Measurements from ENCODE around the gene ABCA9. TPM values are rescaled to one million over a fixed set of nuclear protein-coding genes. Genes with fewer than 3 reads are reported as not detected.

ABCA9 gene
- total and polyA plus RNA-seq, 2 of the 13 experiments (the other 11 are each of a cell fraction or from before 2014, with no cell fraction given): 0.04 TPM; not detected in 1

DNA sequence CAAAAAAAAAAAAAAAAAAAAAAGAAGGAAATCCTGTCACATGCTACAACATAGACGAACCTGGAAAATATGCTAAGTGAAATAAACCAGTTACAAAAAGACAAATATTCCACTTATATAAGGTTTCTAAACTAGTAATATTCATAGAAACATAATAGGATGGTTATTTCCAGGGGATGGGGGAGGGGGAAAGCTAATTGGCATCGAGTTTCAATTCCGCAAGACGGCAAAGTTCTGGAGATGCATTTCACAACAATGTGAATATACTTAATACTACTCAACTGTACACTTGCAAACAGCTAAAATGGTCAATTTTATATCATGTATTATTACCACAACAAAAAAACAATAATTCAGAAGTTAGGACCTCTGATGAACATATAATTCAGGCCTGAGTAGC is 37.9 kb upstream of the ABCA9 start:
- H3K9ac ChIP-seq (ENCODE audit: insufficient read depth, low read depth, low read length): no peak overlapping the region
- CTCF ChIA-PET (ENCODE audit: low intra/inter-chr PET ratio, low total read pairs): no interaction called here
- intact Hi-C loops (cut with micrococcal nuclease; ENCODE audit: unreplicated experiment): no loop called here
- no peak overlapping the region for H3K4me3 ChIP-seq (replicated peaks in 1 of 3; ENCODE audit: insufficient read depth in 1 of 3, low read depth in 2 of 3, low read length in 3 of 3)
- no peak overlapping the region for H2AFZ ChIP-seq (ENCODE audit: low read length)
- no peak overlapping the region for H3K27ac ChIP-seq (ENCODE audit: extremely low read length, insufficient read depth, low read length)
- TF ChIP-seq SAP130 (CRISPR knock-in tag; IDR thresholded peaks at IDR 0.05; ENCODE audit: low read depth) (no peak), NR3C1 (CRISPR knock-in tag; IDR thresholded peaks at IDR 0.05) (no peak), PCBP1 (IDR thresholded peaks at IDR 0.05; ENCODE audit: borderline replicate concordance, low read depth, low read length) (no peak)
- H3K4me1 ChIP-seq (ENCODE audit: insufficient read depth, low read length): peaks cover 18% of the 10 kb centered on the region
- H3K9me3 ChIP-seq (ENCODE audit: low read length): no peaks in the 10 kb centered on the region
- H3K27me3 ChIP-seq (ENCODE audit: control insufficient read depth in 1 of 2, insufficient read depth in 2 of 2, low read length in 2 of 2): no peaks in the 10 kb centered on the region
- in situ Hi-C loops (cut with HindIII; ENCODE audit: extremely low pct_ligation_motif_present, low pct_unique_long_range_greater_than_20kb): no loop called here
- no peak for FAIRE-seq
- no peaks in the 10 kb centered on the region for H4K20me1 ChIP-seq (ENCODE audit: insufficient read depth, low read length)
- POLR2A ChIA-PET: no interaction called here
- no peaks in the 10 kb centered on the region for H3K79me2 ChIP-seq (ENCODE audit: insufficient read depth, low read length)
- 73% methylated on average over 4 of the region's 4 CpGs for WGBS (ENCODE audit: low lambda C conversion rate)
- H3K4me2 ChIP-seq (ENCODE audit: low read depth, low read length): no peak overlapping the region
- ATAC-seq: no peak
- H3K36me3 ChIP-seq (replicated peaks in 1 of 2; ENCODE audit: control insufficient read depth in 1 of 2, insufficient read depth in 2 of 2, low read length in 2 of 2): no peaks in the 10 kb centered on the region
- BruUV-seq (replicated peaks): no TSS peak
- DNase-seq (ENCODE audit: low spot score): no peak

GRCh38 chr17:69096541-69096940 is 35.8 kb upstream of the ABCA9 start:
- H3K79me2 ChIP-seq (ENCODE audit: insufficient read depth, low read length): no peaks in the 10 kb centered on the region
- ATAC-seq (no peak), FAIRE-seq (no peak), DNase-seq (ENCODE audit: low spot score) (no peak)
- no peaks in the 10 kb centered on the region for H3K36me3 ChIP-seq (replicated peaks in 1 of 2; ENCODE audit: control insufficient read depth in 1 of 2, insufficient read depth in 2 of 2, low read length in 2 of 2)
- intact Hi-C loops (cut with micrococcal nuclease; ENCODE audit: unreplicated experiment) (no loop called here), in situ Hi-C loops (cut with HindIII; ENCODE audit: extremely low pct_ligation_motif_present, low pct_unique_long_range_greater_than_20kb) (no loop called here)
- H3K4me3 ChIP-seq (replicated peaks in 1 of 3; ENCODE audit: insufficient read depth in 1 of 3, low read depth in 2 of 3, low read length in 3 of 3): no peak overlapping the region
- no TSS peak for BruUV-seq (replicated peaks)
- no peak overlapping the region for H2AFZ ChIP-seq (ENCODE audit: low read length)
- WGBS (ENCODE audit: low lambda C conversion rate): 53% methylated on average over 1 of the region's 1 CpG
- peaks cover 19% of the 10 kb centered on the region for H3K4me1 ChIP-seq (ENCODE audit: insufficient read depth, low read length)
- H4K20me1 ChIP-seq (ENCODE audit: insufficient read depth, low read length): no peaks in the 10 kb centered on the region
- H3K27ac ChIP-seq (ENCODE audit: extremely low read length, insufficient read depth, low read length): no peak overlapping the region
- ChIA-PET POLR2A (no interaction called here), CTCF (ENCODE audit: low intra/inter-chr PET ratio, low total read pairs) (no interaction called here)
- no peaks in the 10 kb centered on the region for H3K27me3 ChIP-seq (ENCODE audit: control insufficient read depth in 1 of 2, insufficient read depth in 2 of 2, low read length in 2 of 2)
- H3K9ac ChIP-seq (ENCODE audit: insufficient read depth, low read depth, low read length): no peak overlapping the region
- no peaks in the 10 kb centered on the region for H3K9me3 ChIP-seq (ENCODE audit: low read length)
- no peak overlapping the region for H3K4me2 ChIP-seq (ENCODE audit: low read depth, low read length)
- no peak for TF ChIP-seq MXD3 (CRISPR knock-in tag; IDR thresholded peaks at IDR 0.05)
- TF ChIP-seq ZNF879 (CRISPR knock-in tag; IDR thresholded peaks at IDR 0.05): no peak
- TF ChIP-seq ZBTB20 (CRISPR knock-in tag; IDR thresholded peaks at IDR 0.05; ENCODE audit: borderline replicate concordance, low read depth): no peak
- TF ChIP-seq IRX3 (CRISPR knock-in tag; IDR thresholded peaks at IDR 0.05; ENCODE audit: borderline replicate concordance, low read depth): no peak
- TF ChIP-seq CC2D1A (CRISPR knock-in tag; IDR thresholded peaks at IDR 0.05): no peak
- TF ChIP-seq SNAI1 (CRISPR knock-in tag; IDR thresholded peaks at IDR 0.05; ENCODE audit: borderline replicate concordance): no peak
- TF ChIP-seq SCMH1 (CRISPR knock-in tag; IDR thresholded peaks at IDR 0.05; ENCODE audit: borderline replicate concordance): no peak
- TF ChIP-seq, protein P1, sequence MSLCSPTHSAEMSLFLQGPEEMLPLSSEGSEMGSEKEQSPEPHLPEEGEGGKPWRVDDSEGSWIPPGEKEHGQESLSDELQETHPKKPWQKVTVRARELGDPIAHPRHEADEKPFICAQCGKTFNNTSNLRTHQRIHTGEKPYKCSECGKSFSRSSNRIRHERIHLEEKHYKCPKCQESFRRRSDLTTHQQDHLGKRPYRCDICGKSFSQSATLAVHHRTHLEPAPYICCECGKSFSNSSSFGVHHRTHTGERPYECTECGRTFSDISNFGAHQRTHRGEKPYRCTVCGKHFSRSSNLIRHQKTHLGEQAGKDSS (CRISPR knock-in tag; IDR thresholded peaks at IDR 0.05; ENCODE audit: borderline replicate concordance, low read depth): no peak
- TF ChIP-seq PRPF4 (IDR thresholded peaks at IDR 0.05; ENCODE audit: low read depth, low read length, poor library complexity, severe bottlenecking): no peak
- no peak for TF ChIP-seq TEF (CRISPR knock-in tag; IDR thresholded peaks at IDR 0.05)
- no peak for TF ChIP-seq GFI1 (CRISPR knock-in tag; IDR thresholded peaks at IDR 0.05; ENCODE audit: borderline replicate concordance)
- no peak for TF ChIP-seq TP53 (CRISPR knock-in tag; conservative IDR thresholded peaks at IDR 0.05)
- TF ChIP-seq, protein P2, sequence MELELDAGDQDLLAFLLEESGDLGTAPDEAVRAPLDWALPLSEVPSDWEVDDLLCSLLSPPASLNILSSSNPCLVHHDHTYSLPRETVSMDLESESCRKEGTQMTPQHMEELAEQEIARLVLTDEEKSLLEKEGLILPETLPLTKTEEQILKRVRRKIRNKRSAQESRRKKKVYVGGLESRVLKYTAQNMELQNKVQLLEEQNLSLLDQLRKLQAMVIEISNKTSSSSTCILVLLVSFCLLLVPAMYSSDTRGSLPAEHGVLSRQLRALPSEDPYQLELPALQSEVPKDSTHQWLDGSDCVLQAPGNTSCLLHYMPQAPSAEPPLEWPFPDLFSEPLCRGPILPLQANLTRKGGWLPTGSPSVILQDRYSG (CRISPR knock-in tag; IDR thresholded peaks at IDR 0.05): no peak
- TF ChIP-seq CCAR2 (optimal IDR thresholded peaks at IDR 0.05; ENCODE audit: low read depth, low read length): no peak
- no peak for TF ChIP-seq KAT7 (CRISPR knock-in tag; IDR thresholded peaks at IDR 0.05; ENCODE audit: borderline replicate concordance)
